CD14-positive monocyte (primary cell): ENCODE data around the gene PTCD2. TPM values are rescaled to one million over a fixed set of nuclear protein-coding genes. Genes with fewer than 3 reads are reported as not detected.

Experiments used
- DNase-seq, 3 donors: peaks; one replicate each; pipeline ENCODE4 v3.0.0-alpha.2; 2011 to 2022
- H2AFZ ChIP-seq: 2 replicates; pipeline ENCODE4 v1.6.0; 2012; ENCODE audit warnings: mild to moderate bottlenecking, low read depth, low read length, inconsistent platforms; ENCODE audit not compliant: insufficient read depth, poor library complexity, severe bottlenecking
- H3K27ac ChIP-seq, 2 donors: 1 replicate in 1 of 2; 2 replicates in 1 of 2; pipeline ENCODE4 v1.5.1; 2012 to 2013; ENCODE audit warnings: low read length in 2 of 2, control low read depth in 1 of 2, inconsistent platforms in 1 of 2, low read depth in 1 of 2, mild to moderate bottlenecking in 1 of 2
- H3K27me3 ChIP-seq, 2 donors: one replicate each; pipeline versions ENCODE4 v1.6.0 to v1.6.1; 2011 to 2013; ENCODE audit warnings: low read length in 2 of 2; ENCODE audit not compliant: control insufficient read depth in 2 of 2, insufficient read depth in 2 of 2
- H3K36me3 ChIP-seq, 2 donors: replicated peaks in 1 of 2; 1 replicate in 1 of 2; 2 replicates in 1 of 2; pipeline versions ENCODE4 v1.5.1 to v1.6.1; 2012 to 2013; ENCODE audit warnings: low read length in 2 of 2, control low read depth in 1 of 2, inconsistent platforms in 1 of 2, mild to moderate bottlenecking in 1 of 2; ENCODE audit not compliant: insufficient read depth in 2 of 2, control insufficient read depth in 1 of 2
- H3K4me1 ChIP-seq, 2 donors: 1 replicate in 1 of 2; 2 replicates in 1 of 2; pipeline versions ENCODE4 v1.5.1 to v1.6.1; 2012 to 2013; ENCODE audit warnings: low read length in 2 of 2, control low read depth in 1 of 2, inconsistent platforms in 1 of 2, mild to moderate bottlenecking in 1 of 2, moderate library complexity in 1 of 2; ENCODE audit not compliant: insufficient read depth in 2 of 2, control insufficient read depth in 1 of 2
- H3K4me2 ChIP-seq: replicated peaks from 2 replicates; pipeline ENCODE3; 2012; ENCODE audit warnings: low read length, moderate library complexity, mild to moderate bottlenecking; ENCODE audit not compliant: poor library complexity, severe bottlenecking; ENCODE audit errors: extremely low read depth
- H3K4me3 ChIP-seq, 3 experiments: fragments of 200-600 bp in 1 of 3; sonication (generic) in 1 of 3; replicated peaks in 1 of 3; 1 replicate in 2 of 3; 2 replicates in 1 of 3; pipeline ENCODE4 v1.5.1; 2011 to 2013; ENCODE audit warnings: low read length in 3 of 3, mild to moderate bottlenecking in 3 of 3, control low read depth in 2 of 3, low read depth in 2 of 3, inconsistent platforms in 1 of 3, moderate library complexity in 1 of 3
- H3K79me2 ChIP-seq: 2 replicates; pipeline ENCODE4 v1.6.0; 2012; ENCODE audit warnings: mild to moderate bottlenecking, control low read depth, inconsistent platforms, low read length, moderate library complexity; ENCODE audit not compliant: insufficient read depth
- H3K9ac ChIP-seq: 2 replicates; pipeline ENCODE4 v1.6.0; 2017; ENCODE audit warnings: low read length, mild to moderate bottlenecking; ENCODE audit not compliant: insufficient read depth, poor library complexity, severe bottlenecking
- H3K9me3 ChIP-seq, 2 donors: replicated peaks in 1 of 2; 1 replicate in 1 of 2; 2 replicates in 1 of 2; pipeline versions ENCODE4 v1.5.1 to v1.6.1; 2012 to 2013; ENCODE audit warnings: low read length in 2 of 2, control low read depth in 1 of 2; ENCODE audit not compliant: control insufficient read depth in 1 of 2, insufficient read depth in 1 of 2
- H4K20me1 ChIP-seq: 2 replicates; pipeline ENCODE4 v1.6.0; 2012; ENCODE audit warnings: mild to moderate bottlenecking, low read length, control low read depth, moderate library complexity; ENCODE audit not compliant: insufficient read depth
- H3K27ac Mint-ChIP-seq, 7 donors: one replicate each; pipeline ENCODE4 v1.8.0; 2020; ENCODE audit warnings: mild to moderate bottlenecking in 7 of 7, mixed read lengths in 7 of 7, moderate library complexity in 6 of 7, inconsistent platforms in 2 of 7
- H3K27me3 Mint-ChIP-seq, 3 donors: one replicate each; pipeline ENCODE4 v1.8.0; 2021 to 2022; ENCODE audit warnings: low read depth in 3 of 3, mild to moderate bottlenecking in 3 of 3, mixed read lengths in 3 of 3, moderate library complexity in 3 of 3, inconsistent platforms in 1 of 3
- H3K36me3 Mint-ChIP-seq, 2 donors: one replicate each; pipeline ENCODE4 v1.8.0; 2020; ENCODE audit warnings: mixed read lengths in 2 of 2, inconsistent platforms in 1 of 2, mild to moderate bottlenecking in 1 of 2
- H3K4me1 Mint-ChIP-seq: one replicate; pipeline ENCODE4 v1.8.0; 2020; ENCODE audit warnings: mild to moderate bottlenecking, mixed read lengths
- H3K4me3 Mint-ChIP-seq, 2 donors: one replicate each; pipeline ENCODE4 v1.8.0; 2020; ENCODE audit warnings: mild to moderate bottlenecking in 2 of 2, mixed read lengths in 2 of 2, moderate library complexity in 1 of 2
- H3K9me3 Mint-ChIP-seq, 7 donors: one replicate each; pipeline ENCODE4 v1.8.0; 2020 to 2022; ENCODE audit warnings: mixed read lengths in 7 of 7, mild to moderate bottlenecking in 6 of 7, moderate library complexity in 6 of 7, inconsistent platforms in 2 of 7
- WGBS: methylation state at CpG from one replicate; pipeline ENCODE4 v1.1.5; 2013; ENCODE audit warnings: missing lambda C conversion rate; ENCODE audit not compliant: insufficient coverage; 5-methylcytosine and 5-hydroxymethylcytosine counted together
- intact Hi-C, 2 donors: fragments of 100-400 bp; cut with micrococcal nuclease; formaldehyde crosslinking; loops; one replicate each; pipeline versions ENCODE4 v1.15.0 to v1.15.1; 2023
- polyA plus RNA-seq, 3 donors: library from polyadenylated mRNA; depleted of rRNA in 1 of 3; unstranded in 2 of 3; stranded (reverse) in 1 of 3; fragments of 300-500 nt in 2 of 3; fragments of >200 nt in 1 of 3; fragmentation: Illumina TruSeq in 2 of 3; gene quantifications; 1 replicate in 2 of 3; 2 replicates in 1 of 3; pipeline ENCODE4 v1.2.3, GENCODE V29; 2012 to 2021
- TF ChIP-seq, protein P1 (sequence below): fragments of 200-600 bp; IDR thresholded peaks from one replicate; pipeline ENCODE4 v1.8.0; 2022; ENCODE audit warnings: antibody characterized with exemption, mild to moderate bottlenecking

Gene PTCD2
- polyA plus RNA-seq, 3 donors = 1.6 to 2.2 (median 1.8) TPM

DNA sequence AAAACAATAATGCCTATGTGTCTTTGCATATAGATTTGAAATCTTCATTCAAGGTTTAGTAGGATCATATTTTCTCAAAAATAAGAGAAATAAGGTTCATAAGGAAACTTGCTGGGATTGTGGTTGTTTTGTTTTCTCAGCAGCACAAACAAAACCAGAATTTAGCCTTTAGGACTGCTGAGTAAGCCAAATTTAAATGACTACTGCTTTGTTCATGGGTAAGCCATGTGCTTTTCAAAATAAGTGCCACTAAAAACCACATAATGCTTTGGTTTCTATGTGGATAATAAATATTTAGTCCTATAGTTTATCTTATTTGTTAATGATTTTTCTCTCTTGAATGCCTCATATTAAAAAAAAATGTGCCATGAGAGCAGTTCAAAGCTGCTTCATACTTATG lies 38.8 kb downstream of the PTCD2 start:
- Histone ChIP-seq H3K36me3 (peaks cover 2 to 40% of the 10 kb centered on the region in 2 donors), H3K79me2 (no peaks in the 10 kb centered on the region), H3K4me3 (no peak overlapping the region), H3K9ac (no peak overlapping the region), H4K20me1 (no peaks in the 10 kb centered on the region), H3K9me3 (no peaks in the 10 kb centered on the region), H3K27me3 (no peaks in the 10 kb centered on the region), H2AFZ (no peak overlapping the region), H3K4me2 (no peak overlapping the region), H3K4me1 (peaks cover 5 to 7% of the 10 kb centered on the region in 2 donors), H3K27ac (no peak overlapping the region)
- H3K27me3 Mint-ChIP-seq = peaks cover 0 to 1% (median 0%) of the 10 kb centered on the region in 3 donors
- TF ChIP-seq, protein P1, sequence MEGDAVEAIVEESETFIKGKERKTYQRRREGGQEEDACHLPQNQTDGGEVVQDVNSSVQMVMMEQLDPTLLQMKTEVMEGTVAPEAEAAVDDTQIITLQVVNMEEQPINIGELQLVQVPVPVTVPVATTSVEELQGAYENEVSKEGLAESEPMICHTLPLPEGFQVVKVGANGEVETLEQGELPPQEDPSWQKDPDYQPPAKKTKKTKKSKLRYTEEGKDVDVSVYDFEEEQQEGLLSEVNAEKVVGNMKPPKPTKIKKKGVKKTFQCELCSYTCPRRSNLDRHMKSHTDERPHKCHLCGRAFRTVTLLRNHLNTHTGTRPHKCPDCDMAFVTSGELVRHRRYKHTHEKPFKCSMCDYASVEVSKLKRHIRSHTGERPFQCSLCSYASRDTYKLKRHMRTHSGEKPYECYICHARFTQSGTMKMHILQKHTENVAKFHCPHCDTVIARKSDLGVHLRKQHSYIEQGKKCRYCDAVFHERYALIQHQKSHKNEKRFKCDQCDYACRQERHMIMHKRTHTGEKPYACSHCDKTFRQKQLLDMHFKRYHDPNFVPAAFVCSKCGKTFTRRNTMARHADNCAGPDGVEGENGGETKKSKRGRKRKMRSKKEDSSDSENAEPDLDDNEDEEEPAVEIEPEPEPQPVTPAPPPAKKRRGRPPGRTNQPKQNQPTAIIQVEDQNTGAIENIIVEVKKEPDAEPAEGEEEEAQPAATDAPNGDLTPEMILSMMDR = no peak
- no peak overlapping the region for H3K4me3 Mint-ChIP-seq
- peaks cover 11% of the 10 kb centered on the region for H3K4me1 Mint-ChIP-seq
- no peak overlapping the region for H3K27ac Mint-ChIP-seq
- intact Hi-C loops = no loop called here
- H3K36me3 Mint-ChIP-seq = peaks cover 36 to 39% of the 10 kb centered on the region in 2 donors
- no peak for DNase-seq
- H3K9me3 Mint-ChIP-seq = peaks cover 0 to 8% (median 5%) of the 10 kb centered on the region in 7 donors

DNA sequence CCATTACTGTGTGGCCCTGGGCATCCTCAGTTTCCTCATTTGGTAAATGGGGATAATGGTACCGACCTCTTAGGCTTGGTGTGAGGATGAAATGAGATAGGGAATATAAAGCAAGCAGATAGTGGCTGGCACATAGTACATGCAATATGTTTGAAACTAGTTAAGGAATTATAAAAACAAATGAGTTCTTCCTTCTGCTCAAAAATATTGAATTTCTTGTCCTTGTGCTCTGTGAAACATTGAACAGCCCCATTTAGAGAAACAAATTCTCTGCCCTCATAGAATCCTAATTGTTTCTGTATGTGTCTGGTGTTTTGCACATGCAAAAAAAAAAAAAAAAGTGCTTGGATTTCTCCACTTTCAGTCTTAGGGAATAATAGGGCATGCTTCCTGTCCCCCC lies 39.7 kb downstream of the PTCD2 start:
- H3K27ac Mint-ChIP-seq = no peak overlapping the region
- Histone ChIP-seq H3K9ac (no peak overlapping the region), H3K4me1 (peaks cover 14 to 16% of the 10 kb centered on the region in 2 donors), H3K36me3 (peaks cover 2 to 40% of the 10 kb centered on the region in 2 donors), H3K4me3 (no peak overlapping the region), H2AFZ (no peak overlapping the region), H3K27ac (no peak overlapping the region), H3K79me2 (no peaks in the 10 kb centered on the region), H3K27me3 (no peaks in the 10 kb centered on the region), H3K9me3 (no peaks in the 10 kb centered on the region), H4K20me1 (no peaks in the 10 kb centered on the region), H3K4me2 (no peak overlapping the region)
- TF ChIP-seq, protein P1 = no peak
- peaks cover 20% of the 10 kb centered on the region for H3K4me1 Mint-ChIP-seq
- intact Hi-C loops = loop anchor here in 1 of 2 donors (10.0 kb wide), 1 partner anchor 165 kb away; no protein-coding TSS in a partner anchor
- H3K9me3 Mint-ChIP-seq = peaks cover 0 to 8% (median 5%) of the 10 kb centered on the region in 7 donors
- WGBS = no CpG with 5 or more reads among the region's 1 CpG
- peaks cover 36 to 39% of the 10 kb centered on the region in 2 donors for H3K36me3 Mint-ChIP-seq
- no peak for DNase-seq
- H3K27me3 Mint-ChIP-seq = peaks cover 0 to 3% (median 0%) of the 10 kb centered on the region in 3 donors
- H3K4me3 Mint-ChIP-seq = no peak overlapping the region
